Renal cortical epithelial cell (primary cell): ENCODE results near the gene P2RX1. TPM values are rescaled to one million over a fixed set of nuclear protein-coding genes. Genes with fewer than 3 reads are reported as not detected.

Source experiments
- DNase-seq: peaks from one replicate; pipeline ENCODE4 v3.0.0-alpha.2; 2011; ENCODE audit warnings: low read depth
- total RNA-seq: library from RNA; depleted of rRNA; stranded (reverse); fragments of >200 nt; gene quantifications from 2 replicates; pipeline ENCODE4 v1.2.3, GENCODE V29; 2014

Gene P2RX1
- total RNA-seq, 1 donor from 2014 or later, result not detected

GRCh38 chr17:3905017-3905520 lies 11.2 kb downstream of the P2RX1 start:
- DNase-seq, result no peak

- no peak for DNase-seq
Measured at GRCh38 chr17:3904501-3904900, 11.8 kb downstream of the P2RX1 start.

- no peak for DNase-seq
Measured at GRCh38 chr17:3903881-3904290, 12.4 kb downstream of the P2RX1 start.

- no peak for DNase-seq
Measured at GRCh38 chr17:3903051-3903825, 13.0 kb downstream of the P2RX1 start.

- DNase-seq, result no peak
Measured at GRCh38 chr17:3900646-3901045, 15.6 kb downstream of the P2RX1 start.

- no peak for DNase-seq
Measured at GRCh38 chr17:3897731-3898130, 18.5 kb downstream of the P2RX1 start.

- DNase-seq, result no peak
Measured at GRCh38 chr17:3896968-3897235, 19.4 kb downstream of the P2RX1 start.

GRCh38 chr17:3896108-3896967 lies 19.9 kb downstream of the P2RX1 start:
- DNase-seq, result no peak

- no peak for DNase-seq
Measured at GRCh38 chr17:3895354-3895753, 20.9 kb downstream of the P2RX1 start.

GRCh38 chr17:3894911-3895343 lies 21.3 kb downstream of the P2RX1 start:
- DNase-seq, result peak; percentile 75

GRCh38 chr17:3894188-3894587 lies 22.1 kb downstream of the P2RX1 start:
- no peak for DNase-seq

GRCh38 chr17:3893720-3894116 lies 22.5 kb downstream of the P2RX1 start:
- no peak for DNase-seq

- peak; percentile 27 for DNase-seq
Measured at GRCh38 chr17:3893003-3893719, 23.1 kb downstream of the P2RX1 start, which contains the start of gene CAMKK1. TSS of gene CAMKK1 (minus strand) at chr17:3893053. CDS start at chr17:3885687, 7,366 bp downstream.

- peak; percentile 50 for DNase-seq
Measured at GRCh38 chr17:3892095-3892998, 23.9 kb downstream of the P2RX1 start.

GRCh38 chr17:3891626-3892094 lies 24.6 kb downstream of the P2RX1 start:
- no peak for DNase-seq

- DNase-seq, result peak; percentile 31
Measured at GRCh38 chr17:3890878-3891219, 25.4 kb downstream of the P2RX1 start.

- DNase-seq, result peak; percentile 90
Measured at GRCh38 chr17:3890082-3890877, 26.0 kb downstream of the P2RX1 start.

- DNase-seq, result no peak
Measured at GRCh38 chr17:3889325-3890012, 26.8 kb downstream of the P2RX1 start.

GRCh38 chr17:3888343-3889171 lies 27.7 kb downstream of the P2RX1 start:
- DNase-seq, result peak; percentile 83
